Fibroblast of lung (primary cell): Measurements from ENCODE around the gene TM7SF2. TPM values are rescaled to one million over a fixed set of nuclear protein-coding genes. Genes with fewer than 3 reads are reported as not detected.

ENCODE experiments used
- DNase-seq, 2 donors: peaks; one replicate each; pipeline versions ENCODE4 v3.0.0 to v3.0.0-alpha.2; 2010; ENCODE audit warnings: low read depth in 2 of 2
- H2AFZ ChIP-seq: 2 replicates; pipeline ENCODE4 v1.5.1; 2012; ENCODE audit warnings: low read length, control low read depth, inconsistent platforms
- H3K27ac ChIP-seq: 2 replicates; pipeline ENCODE4 v1.5.1; 2011; ENCODE audit warnings: low read length, control low read depth; ENCODE audit not compliant: insufficient read depth
- H3K27me3 ChIP-seq: 2 replicates; pipeline ENCODE4 v1.5.1; 2011; ENCODE audit warnings: mild to moderate bottlenecking, low read length; ENCODE audit not compliant: control insufficient read depth, insufficient read depth
- H3K36me3 ChIP-seq: 2 replicates; pipeline ENCODE4 v1.5.1; 2011; ENCODE audit warnings: low read length; ENCODE audit not compliant: control insufficient read depth, insufficient read depth
- H3K4me1 ChIP-seq: 2 replicates; pipeline ENCODE4 v1.5.1; 2011; ENCODE audit warnings: low read length; ENCODE audit not compliant: control insufficient read depth, insufficient read depth; ENCODE audit errors: extremely low read depth
- H3K4me2 ChIP-seq: 2 replicates; pipeline ENCODE4 v1.5.1; 2011; ENCODE audit warnings: low read length, control low read depth; ENCODE audit not compliant: insufficient read depth; ENCODE audit errors: extremely low read depth
- H3K4me3 ChIP-seq, 4 experiments: fragments of 200-600 bp in 1 of 4; sonication (generic) in 1 of 4; replicated peaks in 1 of 4; 2 replicates each; pipeline ENCODE4 v1.5.1; 2011 to 2016; ENCODE audit warnings: low read length in 4 of 4, low read depth in 3 of 4, mild to moderate bottlenecking in 3 of 4, control low read depth in 2 of 4, inconsistent platforms in 1 of 4, mixed read lengths in 1 of 4; ENCODE audit not compliant: insufficient read depth in 1 of 4; ENCODE audit errors: control extremely low read depth in 1 of 4
- H3K79me2 ChIP-seq: 2 replicates; pipeline ENCODE4 v1.5.1; 2012; ENCODE audit warnings: mild to moderate bottlenecking, low read length, inconsistent platforms; ENCODE audit not compliant: control insufficient read depth, insufficient read depth
- H3K9ac ChIP-seq: 2 replicates; pipeline ENCODE4 v1.5.1; 2011; ENCODE audit warnings: mild to moderate bottlenecking, low read length, control low read depth; ENCODE audit not compliant: insufficient read depth
- H3K9me3 ChIP-seq: 2 replicates; pipeline ENCODE4 v1.5.1; 2012; ENCODE audit warnings: low read depth, low read length; ENCODE audit not compliant: control insufficient read depth, insufficient read depth
- H4K20me1 ChIP-seq: 2 replicates; pipeline ENCODE4 v1.5.1; 2011; ENCODE audit warnings: low read length; ENCODE audit not compliant: control insufficient read depth, insufficient read depth; ENCODE audit errors: extremely low read depth
- CTCF ChIP-seq, 2 donors: IDR thresholded peaks in 1 of 2; conservative IDR thresholded peaks in 1 of 2; 1 replicate in 1 of 2; 2 replicates in 1 of 2; pipeline ENCODE4 v1.5.1; 2011 to 2012; ENCODE audit warnings: low read length in 2 of 2, control low read depth in 1 of 2, inconsistent platforms in 1 of 2, low read depth in 1 of 2, mild to moderate bottlenecking in 1 of 2
- EZH2 ChIP-seq: IDR thresholded peaks from 2 replicates; pipeline ENCODE4 v1.5.1; 2012; ENCODE audit warnings: low read length, control low read depth, mild to moderate bottlenecking; ENCODE audit errors: missing control alignments
- polyA plus RNA-seq, 2 donors: library from polyadenylated mRNA; depleted of rRNA in 1 of 2; stranded (reverse) in 1 of 2; unstranded in 1 of 2; fragments of >200 nt; gene quantifications; 2 replicates each; pipeline ENCODE4 v1.2.1, GENCODE V29; 2011 to 2012; ENCODE audit warnings: missing spikeins in 1 of 2
- total RNA-seq: library from RNA; depleted of rRNA; stranded (reverse); fragments of >200 nt; gene quantifications from 2 replicates; pipeline ENCODE4 v1.2.1, GENCODE V29; 2014

TM7SF2 gene
- total and polyA plus RNA-seq, 2 donors (not counting 1 experiment from before 2014, with no cell fraction given) = 11.7 to 89.5 TPM

DNA sequence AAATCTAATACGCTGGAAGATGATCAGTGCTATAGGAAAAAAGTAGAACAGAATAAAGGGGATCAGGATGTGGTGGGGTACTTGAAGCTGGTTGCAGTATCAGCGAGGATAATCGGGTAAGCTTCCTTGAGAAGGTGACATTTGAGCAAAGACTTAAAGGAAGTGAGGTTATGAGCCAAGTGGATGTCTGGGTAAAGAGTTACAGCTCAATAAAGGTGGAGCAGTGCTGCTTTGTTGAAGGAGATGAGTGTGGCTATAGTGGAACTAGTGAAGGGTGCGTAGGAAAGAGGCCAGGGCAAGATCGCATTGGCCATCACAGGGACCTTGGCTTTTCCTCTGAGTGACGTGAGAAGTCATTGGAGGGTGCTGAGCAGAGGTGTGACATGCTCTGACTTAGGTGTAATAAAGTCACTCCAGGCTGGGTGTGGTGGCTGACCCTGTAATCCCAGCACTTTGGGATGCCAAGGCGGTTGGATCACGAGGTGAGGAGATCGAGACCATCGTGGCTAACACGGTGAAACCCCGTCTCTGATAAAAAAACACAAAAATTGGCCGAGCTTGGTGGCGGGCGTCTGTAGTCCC, 24.9 kb downstream of the TM7SF2 start:
- H3K79me2 ChIP-seq = peaks cover 23% of the 10 kb centered on the region

DNA sequence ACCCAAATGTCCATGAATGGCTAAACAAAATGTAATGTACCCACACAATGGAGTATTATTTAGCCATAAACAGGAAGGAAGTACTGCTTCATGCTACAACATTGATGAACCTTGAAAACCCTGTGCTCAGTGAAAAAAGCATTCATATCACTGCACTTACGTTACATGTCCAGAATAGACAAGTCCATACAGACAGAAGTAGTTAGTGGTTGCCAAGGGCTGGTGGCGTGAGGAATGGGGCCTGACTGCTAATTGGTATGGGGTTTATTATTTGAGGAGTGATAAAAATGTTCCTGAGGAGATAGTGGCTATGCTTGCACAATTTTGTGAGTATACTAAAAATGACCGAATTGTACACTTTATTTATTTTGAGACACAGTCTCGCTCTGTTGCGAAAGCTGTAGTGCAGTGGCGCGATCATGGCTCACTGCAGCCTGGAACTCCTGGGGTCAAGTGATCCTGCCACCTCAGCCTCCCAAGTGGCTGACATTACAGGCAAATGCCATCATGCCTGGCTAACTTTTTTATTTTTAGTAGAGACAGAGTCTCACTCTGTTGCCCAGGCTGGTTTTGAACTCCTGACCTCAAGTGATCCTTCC, 30.3 kb downstream of the TM7SF2 start:
- H4K20me1 ChIP-seq = no peaks in the 10 kb centered on the region
- TF ChIP-seq CTCF (conservative IDR thresholded peaks at IDR 0.05 in 1 of 2, IDR thresholded peaks at IDR 0.05 in 1 of 2; ENCODE audit: low read depth in 1 of 2, low read length in 2 of 2) (no peak), EZH2 (no peak)
- H3K4me2 ChIP-seq = no peak overlapping the region
- H3K36me3 ChIP-seq = no peaks in the 10 kb centered on the region
- H3K9ac ChIP-seq = no peak overlapping the region
- no peaks in the 10 kb centered on the region for H3K4me1 ChIP-seq
- no peak overlapping the region for H2AFZ ChIP-seq
- H3K27ac ChIP-seq = no peak overlapping the region
- H3K4me3 ChIP-seq = no peak overlapping the region
- no peaks in the 10 kb centered on the region for H3K9me3 ChIP-seq
- H3K27me3 ChIP-seq = peaks cover 15% of the 10 kb centered on the region
- DNase-seq = no peak
- no peaks in the 10 kb centered on the region for H3K79me2 ChIP-seq

More for the DNA sequence above, 24.9 kb downstream of the TM7SF2 start:
- Histone ChIP-seq H2AFZ (no peak overlapping the region), H3K4me3 (no peak overlapping the region), H3K9me3 (no peaks in the 10 kb centered on the region), H3K9ac (no peak overlapping the region), H3K27ac (no peak overlapping the region), H3K27me3 (peaks cover 5% of the 10 kb centered on the region), H4K20me1 (no peaks in the 10 kb centered on the region), H3K4me2 (no peak overlapping the region), H3K36me3 (peaks cover 8% of the 10 kb centered on the region), H3K4me1 (peaks cover 10% of the 10 kb centered on the region)
- DNase-seq = no peak
- TF ChIP-seq CTCF (conservative IDR thresholded peaks at IDR 0.05 in 1 of 2, IDR thresholded peaks at IDR 0.05 in 1 of 2; ENCODE audit: low read depth in 1 of 2, low read length in 2 of 2) (no peak), EZH2 (no peak)

GRCh38 chr11:65147352-65148075, 35.8 kb downstream of the TM7SF2 start:
- Histone ChIP-seq H2AFZ (no peak overlapping the region), H3K9me3 (no peaks in the 10 kb centered on the region), H3K9ac (no peak overlapping the region), H3K79me2 (no peaks in the 10 kb centered on the region), H3K4me3 (no peak overlapping the region), H4K20me1 (no peaks in the 10 kb centered on the region), H3K4me2 (no peak overlapping the region), H3K27ac (no peak overlapping the region), H3K4me1 (peaks cover 2% of the 10 kb centered on the region), H3K36me3 (no peaks in the 10 kb centered on the region), H3K27me3 (peaks cover 3% of the 10 kb centered on the region)
- no peak for DNase-seq
- TF ChIP-seq CTCF (conservative IDR thresholded peaks at IDR 0.05 in 1 of 2, IDR thresholded peaks at IDR 0.05 in 1 of 2; ENCODE audit: low read depth in 1 of 2, low read length in 2 of 2) = no peak
- TF ChIP-seq EZH2 = no peak
